ENCODE measurements around the gene CLIC3. TPM values are rescaled to one million over a fixed set of nuclear protein-coding genes. Genes with fewer than 3 reads are reported as not detected.
A peak's percentile ranks its signal among the peaks of the same experiment; 100 is the strongest.

Gene CLIC3
- total RNA-seq, 1 experiment from 2014 or later = 4.3 TPM

DNA sequence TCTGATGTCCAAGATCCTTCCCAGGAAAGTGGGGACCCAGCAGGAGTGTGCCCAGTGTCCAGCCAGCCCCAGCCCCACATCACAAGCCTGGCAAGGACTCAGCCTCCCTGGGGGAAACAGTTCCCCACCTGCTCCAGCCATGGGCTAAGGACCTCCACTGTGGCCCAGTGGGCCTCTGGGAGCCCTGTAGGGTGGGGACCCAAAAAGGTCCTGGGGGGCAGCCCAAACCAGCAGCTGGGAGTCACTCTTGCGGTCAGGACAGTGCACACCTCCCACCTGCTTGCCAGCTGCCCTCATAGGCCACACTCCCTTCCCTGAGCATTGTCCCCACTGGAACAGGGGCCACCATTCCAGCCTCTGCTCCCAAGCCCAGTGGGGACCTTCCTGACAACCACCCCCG is 30.0 kb upstream of the CLIC3 start:
- Histone ChIP-seq H3K27me3 (ENCODE audit: low read length) (no peaks in the 10 kb centered on the region), H3K27ac (ENCODE audit: low read length) (no peak overlapping the region), H4K20me1 (ENCODE audit: low read length) (no peaks in the 10 kb centered on the region), H3F3A (ENCODE audit: low read length, unreplicated experiment) (no peaks in the 10 kb centered on the region), H3K4me1 (ENCODE audit: insufficient read depth, low read length) (peaks cover 17% of the 10 kb centered on the region; the same call in 1 of the 2 replicates), H3K9ac (ENCODE audit: low read length) (no peak overlapping the region), H2AFZ (ENCODE audit: low read length) (no peak overlapping the region), H3K9me2 (replicated peaks; ENCODE audit: low read length) (no peaks in the 10 kb centered on the region), H3K9me3 (ENCODE audit: low read length) (no peaks in the 10 kb centered on the region), H3K4me3 (ENCODE audit: low read length) (no peak overlapping the region), H3K36me3 (ENCODE audit: low read depth, low read length) (no peaks in the 10 kb centered on the region), H3K4me2 (ENCODE audit: low read length) (peak overlapping the region; percentile 80; the same call in 1 of the 2 replicates), H3K79me2 (ENCODE audit: low read length) (peaks cover 12% of the 10 kb centered on the region; the same call in 1 of the 2 replicates)
- BruUV-seq (replicated peaks) = TSS peak; percentile 27
- no peak for ATAC-seq
- ChIA-PET CTCF (interaction anchor here (0.6 kb wide), 1 partner anchor 101 kb away, joined by 5 read pairs; no protein-coding TSS in a partner anchor), POLR2A (ENCODE audit: unreplicated experiment) (no interaction called here)
- DNase-seq = no peak
- intact Hi-C loops (cut with micrococcal nuclease) = loop anchor here (5.0 kb wide), 1 partner anchor 124 kb away; no protein-coding TSS in a partner anchor
- TF ChIP-seq EZH2 (IDR thresholded peaks at IDR 0.05; ENCODE audit: low read length, unreplicated experiment) (no peak), EZH2phosphoT487 (IDR thresholded peaks at IDR 0.05; ENCODE audit: borderline replicate concordance, low read length) (no peak)
- TF ChIP-seq, protein P1, sequence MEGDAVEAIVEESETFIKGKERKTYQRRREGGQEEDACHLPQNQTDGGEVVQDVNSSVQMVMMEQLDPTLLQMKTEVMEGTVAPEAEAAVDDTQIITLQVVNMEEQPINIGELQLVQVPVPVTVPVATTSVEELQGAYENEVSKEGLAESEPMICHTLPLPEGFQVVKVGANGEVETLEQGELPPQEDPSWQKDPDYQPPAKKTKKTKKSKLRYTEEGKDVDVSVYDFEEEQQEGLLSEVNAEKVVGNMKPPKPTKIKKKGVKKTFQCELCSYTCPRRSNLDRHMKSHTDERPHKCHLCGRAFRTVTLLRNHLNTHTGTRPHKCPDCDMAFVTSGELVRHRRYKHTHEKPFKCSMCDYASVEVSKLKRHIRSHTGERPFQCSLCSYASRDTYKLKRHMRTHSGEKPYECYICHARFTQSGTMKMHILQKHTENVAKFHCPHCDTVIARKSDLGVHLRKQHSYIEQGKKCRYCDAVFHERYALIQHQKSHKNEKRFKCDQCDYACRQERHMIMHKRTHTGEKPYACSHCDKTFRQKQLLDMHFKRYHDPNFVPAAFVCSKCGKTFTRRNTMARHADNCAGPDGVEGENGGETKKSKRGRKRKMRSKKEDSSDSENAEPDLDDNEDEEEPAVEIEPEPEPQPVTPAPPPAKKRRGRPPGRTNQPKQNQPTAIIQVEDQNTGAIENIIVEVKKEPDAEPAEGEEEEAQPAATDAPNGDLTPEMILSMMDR (conservative IDR thresholded peaks at IDR 0.05; ENCODE audit: low read depth, low read length) = no peak

DNA sequence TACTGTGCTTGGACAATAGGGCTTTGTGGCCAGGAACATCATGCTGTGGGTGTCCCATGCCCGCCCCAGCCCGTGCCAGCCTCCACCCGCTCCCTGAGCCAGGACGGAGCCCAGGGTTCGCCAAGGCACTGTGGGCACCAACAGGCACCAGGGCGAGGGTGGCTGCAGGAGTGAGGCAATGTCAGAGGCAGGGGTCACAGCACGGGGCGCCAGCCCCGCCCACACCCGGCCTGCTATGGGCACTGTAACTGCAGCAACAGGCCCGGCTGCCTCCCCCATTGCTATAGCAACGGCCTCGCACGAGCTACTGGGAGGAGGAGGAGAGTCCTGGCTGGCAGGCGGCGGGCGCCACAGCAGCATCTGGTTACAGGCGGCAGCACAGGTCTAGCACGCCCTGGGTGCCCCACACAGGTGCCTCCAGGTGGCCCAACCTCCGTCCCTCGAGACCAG is 29.2 kb upstream of the CLIC3 start:
- no peaks in the 10 kb centered on the region for H3K27me3 ChIP-seq (ENCODE audit: low read length)
- H3K4me2 ChIP-seq (ENCODE audit: low read length) = no peak overlapping the region
- H3K9me3 ChIP-seq (ENCODE audit: low read length) = no peaks in the 10 kb centered on the region
- peaks cover 17% of the 10 kb centered on the region; the same call in 1 of the 2 replicates for H3K4me1 ChIP-seq (ENCODE audit: insufficient read depth, low read length)
- TF ChIP-seq EZH2phosphoT487 (IDR thresholded peaks at IDR 0.05; ENCODE audit: borderline replicate concordance, low read length) (no peak), EZH2 (IDR thresholded peaks at IDR 0.05; ENCODE audit: low read length, unreplicated experiment) (no peak)
- TF ChIP-seq, protein P1 (conservative IDR thresholded peaks at IDR 0.05; ENCODE audit: low read depth, low read length) = no peak
- H4K20me1 ChIP-seq (ENCODE audit: low read length) = no peaks in the 10 kb centered on the region
- H3K9me2 ChIP-seq (replicated peaks; ENCODE audit: low read length) = no peaks in the 10 kb centered on the region
- no peak overlapping the region for H3K27ac ChIP-seq (ENCODE audit: low read length)
- no TSS peak for BruUV-seq (replicated peaks)
- DNase-seq = no peak
- ChIA-PET CTCF (interaction anchor here (0.6 kb wide), 1 partner anchor 102 kb away, joined by 5 read pairs; no protein-coding TSS in a partner anchor), POLR2A (ENCODE audit: unreplicated experiment) (no interaction called here)
- ATAC-seq = no peak
- no peaks in the 10 kb centered on the region for H3F3A ChIP-seq (ENCODE audit: low read length, unreplicated experiment)
- no peak overlapping the region for H3K4me3 ChIP-seq (ENCODE audit: low read length)
- H3K79me2 ChIP-seq (ENCODE audit: low read length) = peaks cover 12% of the 10 kb centered on the region; the same call in 1 of the 2 replicates
- H2AFZ ChIP-seq (ENCODE audit: low read length) = no peak overlapping the region
- intact Hi-C loops (cut with micrococcal nuclease) = loop anchor here (5.0 kb wide), 1 partner anchor 123 kb away; no protein-coding TSS in a partner anchor
- no peaks in the 10 kb centered on the region for H3K36me3 ChIP-seq (ENCODE audit: low read depth, low read length)
- no peak overlapping the region for H3K9ac ChIP-seq (ENCODE audit: low read length)

DNA sequence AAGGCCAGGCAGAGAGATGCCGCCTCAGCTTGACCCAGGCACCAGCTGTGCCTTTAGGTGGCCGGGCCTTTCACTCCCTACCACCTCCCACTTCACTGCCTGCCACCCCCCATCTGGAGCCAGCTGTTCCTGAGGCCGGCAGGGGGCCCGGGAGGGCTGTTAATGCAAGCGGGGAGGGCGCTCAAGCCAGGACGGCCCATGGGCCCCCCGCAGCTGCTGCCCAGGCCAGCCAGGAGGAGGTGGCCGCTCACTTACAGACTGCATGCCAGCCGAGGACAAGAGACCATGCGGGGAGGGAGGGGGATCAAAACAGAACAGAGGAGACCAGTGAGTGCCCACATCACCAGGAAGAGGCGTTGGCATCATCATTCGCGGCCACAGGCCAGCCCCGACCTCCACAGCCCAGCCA is 27.2 kb upstream of the CLIC3 start:
- BruUV-seq (replicated peaks) = no TSS peak
- H4K20me1 ChIP-seq (ENCODE audit: low read length) = no peaks in the 10 kb centered on the region
- no peaks in the 10 kb centered on the region for H3K9me2 ChIP-seq (replicated peaks; ENCODE audit: low read length)
- intact Hi-C loops (cut with micrococcal nuclease) = no loop called here
- H3K27me3 ChIP-seq (ENCODE audit: low read length) = no peaks in the 10 kb centered on the region
- no peaks in the 10 kb centered on the region for H3F3A ChIP-seq (ENCODE audit: low read length, unreplicated experiment)
- H3K4me3 ChIP-seq (ENCODE audit: low read length) = no peak overlapping the region
- H3K36me3 ChIP-seq (ENCODE audit: low read depth, low read length) = no peaks in the 10 kb centered on the region
- H3K4me1 ChIP-seq (ENCODE audit: insufficient read depth, low read length) = peaks cover 12% of the 10 kb centered on the region; the same call in 1 of the 2 replicates
- peaks cover 12% of the 10 kb centered on the region; the same call in 1 of the 2 replicates for H3K79me2 ChIP-seq (ENCODE audit: low read length)
- POLR2A ChIA-PET (ENCODE audit: unreplicated experiment) = no interaction called here
- no peaks in the 10 kb centered on the region for H3K9me3 ChIP-seq (ENCODE audit: low read length)
- no peak overlapping the region for H2AFZ ChIP-seq (ENCODE audit: low read length)
- H3K4me2 ChIP-seq (ENCODE audit: low read length) = no peak overlapping the region
- CTCF ChIA-PET = no interaction called here
- H3K27ac ChIP-seq (ENCODE audit: low read length) = no peak overlapping the region
- H3K9ac ChIP-seq (ENCODE audit: low read length) = no peak overlapping the region
- no peak for TF ChIP-seq EZH2phosphoT487 (IDR thresholded peaks at IDR 0.05; ENCODE audit: borderline replicate concordance, low read length)
- TF ChIP-seq EZH2 (IDR thresholded peaks at IDR 0.05; ENCODE audit: low read length, unreplicated experiment) = no peak
- TF ChIP-seq, protein P1 (conservative IDR thresholded peaks at IDR 0.05; ENCODE audit: low read depth, low read length) = no peak
- DNase-seq = no peak
- ATAC-seq = no peak

All from PC-3 (cell line).